HG02885 (cell line): ENCODE measurements around the gene CXCL14.

Source experiments
- ATAC-seq: cut with Tn5 transposase; IDR thresholded peaks from one replicate; pipeline ENCODE4 v1.9.1; 2021; ENCODE audit warnings: mild to moderate bottlenecking; ENCODE audit not compliant: unreplicated experiment, poor library complexity

CXCL14 gene

DNA sequence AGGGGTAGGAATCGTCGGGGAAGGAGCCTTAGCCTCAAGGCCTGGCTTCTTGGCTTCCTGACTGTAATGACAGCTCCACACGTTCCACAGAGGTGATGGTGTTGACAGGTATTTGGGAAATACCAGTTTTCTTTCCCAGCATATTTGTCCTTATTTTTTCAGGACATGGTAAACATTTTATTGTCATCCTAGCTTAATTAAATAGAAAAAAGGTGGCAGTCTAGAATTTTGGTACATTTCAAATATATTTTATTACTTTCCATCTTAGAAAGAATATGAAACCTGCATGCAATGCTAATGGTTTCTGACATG, 8.4 kb downstream of the CXCL14 start:
- no peak for ATAC-seq

DNA sequence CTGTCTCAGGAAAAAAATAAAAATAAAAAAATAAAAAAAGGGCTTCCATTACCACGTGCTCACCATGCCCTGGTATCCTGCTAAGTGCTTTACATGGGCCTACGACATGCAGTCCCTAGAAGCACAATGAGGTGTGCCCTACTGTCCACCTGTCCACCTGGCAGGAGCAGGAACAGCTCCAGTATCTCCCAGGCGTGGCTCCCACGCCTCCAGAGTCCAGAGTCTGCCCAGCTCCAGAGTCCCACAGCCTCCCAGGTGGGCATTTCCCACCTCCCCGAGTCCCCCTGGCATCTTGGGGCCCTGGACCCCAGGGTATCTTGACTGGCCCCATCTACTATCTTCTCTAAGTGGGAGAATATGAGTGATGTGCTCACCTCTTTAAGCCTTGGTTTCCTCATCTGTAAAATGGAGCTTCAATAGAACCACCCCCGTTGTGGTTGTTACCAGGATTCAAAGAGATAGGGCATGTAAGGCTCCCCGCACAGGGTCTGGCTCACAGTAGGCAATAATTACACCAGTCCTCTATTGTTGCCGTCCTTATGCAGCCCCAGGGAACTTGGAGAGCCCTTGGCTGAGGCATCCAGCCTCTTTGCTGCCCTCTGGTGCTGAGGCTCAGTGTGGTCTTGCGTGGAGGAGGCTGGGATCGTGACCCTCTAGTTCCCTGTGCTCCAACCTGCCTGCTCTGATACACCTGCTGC, 8.9 kb downstream of the CXCL14 start:
- no peak for ATAC-seq

DNA sequence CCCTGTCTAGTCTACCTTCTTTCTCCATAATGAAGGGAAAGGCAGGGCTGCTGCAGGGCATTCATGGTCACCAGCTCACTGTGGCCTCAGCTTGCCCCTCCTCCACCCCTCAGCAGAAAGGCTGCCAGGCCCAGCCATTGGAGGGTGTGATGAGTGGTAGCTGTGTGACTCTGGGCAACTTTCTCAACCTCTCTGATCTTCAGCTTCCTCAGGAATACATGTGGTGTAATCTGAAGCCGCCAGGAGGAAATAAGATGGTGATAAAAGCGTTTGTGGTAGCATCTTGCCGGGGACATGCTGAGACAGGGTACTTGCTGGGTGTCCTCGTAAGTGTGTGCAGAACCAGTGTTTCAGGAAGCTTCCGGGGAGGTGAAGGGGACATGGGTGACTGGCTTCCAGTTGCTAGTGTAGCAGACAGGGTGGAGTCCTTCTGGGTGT, 9.8 kb downstream of the CXCL14 start:
- ATAC-seq = no peak

DNA sequence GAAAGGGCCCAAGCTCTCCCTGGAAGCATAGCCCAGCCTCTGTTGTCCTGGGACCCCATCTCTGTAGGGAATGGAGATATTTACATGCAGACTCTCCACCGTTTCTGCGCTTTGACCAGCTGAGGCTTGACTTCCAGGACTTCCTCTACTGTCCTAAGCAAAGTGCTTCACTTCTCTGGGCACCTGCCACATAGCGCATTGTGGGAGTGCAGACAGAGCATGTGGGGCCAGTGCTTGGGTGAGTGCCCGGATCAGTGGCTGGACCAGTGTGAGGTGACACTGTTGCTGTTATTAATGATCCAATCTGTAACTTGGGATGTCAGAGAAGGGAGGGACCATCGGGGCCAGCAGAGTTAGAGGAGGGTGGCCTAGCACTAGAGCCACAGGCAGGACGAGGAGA, 10.5 kb downstream of the CXCL14 start:
- no peak for ATAC-seq

DNA sequence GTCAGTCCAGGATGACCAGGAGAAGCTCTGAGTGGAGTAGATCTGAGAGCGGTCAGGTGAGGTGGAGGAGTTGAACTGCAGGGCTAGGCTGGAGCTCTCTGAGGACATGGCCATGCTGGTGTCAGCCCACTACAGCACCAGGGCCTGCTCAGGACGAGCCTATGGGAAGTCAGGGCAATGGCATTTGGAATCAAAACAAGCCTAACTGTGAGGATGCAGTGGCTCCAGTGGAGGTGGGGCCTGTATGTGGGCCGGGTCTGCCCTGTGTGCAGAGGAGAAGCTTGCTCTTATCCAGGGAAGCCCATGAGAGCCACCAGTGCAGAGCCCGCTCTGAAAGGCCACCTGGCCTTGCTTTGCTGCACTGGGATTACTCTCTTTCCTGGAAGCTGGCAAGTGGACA, 11.1 kb downstream of the CXCL14 start:
- no peak for ATAC-seq

DNA sequence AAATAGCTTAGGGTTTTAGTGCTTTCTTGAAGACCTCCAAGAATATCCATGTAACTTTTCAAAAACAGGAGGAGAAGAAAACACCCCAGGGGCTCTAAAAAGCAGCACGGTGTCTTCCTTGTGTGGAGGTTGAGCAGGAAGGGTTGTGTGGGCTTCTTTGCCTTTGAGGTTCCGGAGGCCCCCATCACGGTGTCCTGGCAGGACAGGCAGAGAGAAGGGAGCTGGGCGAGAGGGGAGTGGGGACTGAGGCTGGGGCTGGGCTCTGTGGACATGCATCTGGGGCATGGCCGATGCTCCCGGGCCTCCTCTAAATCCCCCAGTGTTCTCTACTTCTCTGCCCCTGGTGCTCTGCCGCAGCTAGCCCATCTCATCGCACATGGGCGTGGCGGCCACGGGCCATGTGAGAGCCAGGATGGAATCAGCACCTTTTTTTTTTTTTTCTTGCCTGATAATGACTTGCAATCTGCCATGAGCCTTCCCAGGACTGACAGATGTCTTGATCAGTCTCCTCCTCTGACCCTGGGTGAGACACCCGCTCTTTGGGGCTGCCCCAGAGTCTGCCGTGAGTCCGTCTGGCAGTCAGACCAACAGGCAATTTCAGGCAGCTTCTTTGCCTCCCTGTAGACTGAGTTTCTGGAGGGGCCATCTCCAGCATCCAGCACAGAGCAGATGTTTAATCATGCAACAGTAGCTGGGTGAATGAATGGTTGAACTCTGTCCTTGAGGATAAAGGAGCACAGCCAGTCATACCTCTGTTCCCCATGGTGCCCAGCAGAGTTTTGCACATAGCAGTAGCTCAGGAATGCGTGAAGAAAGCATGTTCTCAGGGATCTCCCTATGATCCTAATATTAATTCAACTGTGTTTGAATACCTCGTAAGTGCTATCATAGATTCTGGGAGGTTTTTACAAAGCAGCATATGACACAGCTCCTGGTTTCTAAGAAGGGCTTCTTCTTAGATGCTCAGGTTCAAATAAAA, 12.1 kb downstream of the CXCL14 start:
- ATAC-seq = no peak

DNA sequence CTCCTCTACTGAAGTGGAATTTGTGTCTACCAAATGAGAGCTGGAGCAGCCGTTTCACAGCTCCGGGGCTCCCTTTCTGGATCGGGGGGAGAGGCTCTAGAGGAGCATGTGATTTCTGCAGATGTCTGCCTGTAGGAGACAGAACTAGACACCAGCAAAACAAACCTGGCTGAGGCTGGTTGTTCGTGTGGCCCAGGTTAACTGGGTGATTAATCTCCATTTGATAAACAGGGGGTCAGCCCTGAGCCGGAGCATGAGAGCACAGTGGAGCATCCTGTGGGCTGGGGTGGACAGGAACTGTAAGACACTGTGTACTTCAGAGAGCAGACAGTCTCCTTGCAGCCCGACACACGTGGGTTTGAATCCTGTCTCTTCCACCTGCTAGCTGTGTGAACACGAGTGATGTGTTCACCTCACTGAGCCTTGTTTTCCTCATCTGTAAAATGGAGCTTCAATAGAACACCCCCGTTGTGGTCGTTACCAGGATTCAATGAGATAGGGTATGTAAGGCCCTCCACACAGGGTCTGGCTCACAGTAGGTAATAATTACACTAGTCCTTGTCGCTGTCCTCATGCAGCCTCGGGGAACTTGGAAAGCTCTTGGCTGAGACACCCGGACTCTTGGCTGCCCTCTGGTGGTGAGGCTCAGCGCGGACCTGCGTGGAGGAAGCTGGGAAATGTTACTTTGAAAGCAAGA, 12.9 kb downstream of the CXCL14 start:
- peak; percentile 62 for ATAC-seq

DNA sequence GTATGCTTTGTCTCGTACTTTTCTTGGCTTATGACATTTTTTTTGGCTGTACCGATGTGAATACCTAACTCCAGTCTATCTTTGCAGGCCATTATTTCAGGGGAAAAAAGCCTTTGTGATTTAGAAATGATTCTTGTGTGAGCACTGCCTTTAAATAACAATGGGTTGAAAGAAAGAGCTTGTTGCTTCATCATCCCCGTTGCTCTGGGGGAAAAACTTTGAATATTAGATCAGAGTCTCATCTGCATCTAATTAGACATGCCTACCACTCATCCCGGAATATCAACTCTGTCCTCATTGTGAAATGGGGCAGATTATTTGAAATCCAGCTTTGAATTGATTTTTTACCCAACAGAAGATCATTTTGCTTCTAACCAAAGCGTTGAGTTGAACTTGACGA, 13.5 kb downstream of the CXCL14 start:
- no peak for ATAC-seq

DNA sequence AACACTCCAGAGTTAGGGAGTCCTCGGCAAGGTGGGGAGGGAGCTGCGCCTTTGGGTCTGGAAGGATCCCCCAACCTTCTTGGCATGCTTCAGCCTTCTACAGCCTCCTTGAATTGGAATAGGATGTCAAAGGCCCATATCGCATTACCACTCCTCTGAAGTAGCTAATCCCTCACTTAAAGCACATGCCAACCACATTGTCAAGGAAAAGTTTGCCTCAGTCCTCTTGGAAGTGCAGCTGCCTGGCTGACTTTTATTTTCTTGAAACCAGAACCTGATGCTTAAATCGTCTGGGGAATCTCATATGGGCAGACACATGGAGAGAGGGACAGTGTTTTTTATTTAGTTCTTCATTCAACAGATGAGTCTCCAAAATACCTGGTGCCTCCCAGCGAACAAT, 14.5 kb downstream of the CXCL14 start:
- no peak for ATAC-seq

DNA sequence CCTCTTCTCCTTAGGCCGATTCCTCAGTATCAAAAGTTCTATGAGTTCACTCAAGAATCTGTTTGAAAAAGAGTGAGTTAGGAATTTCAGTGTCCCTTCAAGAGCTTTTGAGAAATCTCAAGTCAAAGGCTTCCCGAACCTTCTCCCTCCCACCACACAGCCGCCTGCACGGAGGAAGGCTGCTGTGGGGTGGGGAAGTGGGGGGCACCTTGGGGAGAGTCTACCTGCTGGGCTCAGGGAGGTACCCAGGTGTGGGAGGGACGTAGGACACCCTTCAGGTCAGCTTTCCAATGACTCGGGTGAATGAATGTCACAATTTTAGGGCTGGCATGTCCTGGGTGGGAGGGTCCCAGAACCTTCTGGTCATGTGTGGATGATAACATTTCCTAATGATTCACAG, 17.5 kb downstream of the CXCL14 start:
- ATAC-seq = no peak

DNA sequence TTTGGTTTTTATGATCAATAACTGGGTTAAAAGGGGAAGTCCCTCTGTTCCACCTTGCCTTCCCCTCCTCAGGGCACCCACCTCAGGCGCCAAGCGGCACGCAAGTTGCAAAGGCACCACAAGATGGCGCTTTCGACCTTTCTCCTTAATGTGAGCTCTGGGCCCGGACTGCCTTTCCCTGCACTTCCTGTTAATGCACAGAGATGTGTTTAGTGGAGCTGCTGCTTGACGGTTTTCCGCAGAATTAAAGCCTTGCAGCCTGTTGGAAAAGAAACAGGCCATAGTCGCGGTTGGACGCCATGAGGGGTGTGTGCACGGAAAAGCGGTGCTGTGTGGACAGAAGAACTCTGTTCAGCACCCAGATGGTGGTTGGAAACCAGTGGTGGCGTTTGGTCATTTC, 17.9 kb downstream of the CXCL14 start:
- peak; percentile 95 for ATAC-seq

DNA sequence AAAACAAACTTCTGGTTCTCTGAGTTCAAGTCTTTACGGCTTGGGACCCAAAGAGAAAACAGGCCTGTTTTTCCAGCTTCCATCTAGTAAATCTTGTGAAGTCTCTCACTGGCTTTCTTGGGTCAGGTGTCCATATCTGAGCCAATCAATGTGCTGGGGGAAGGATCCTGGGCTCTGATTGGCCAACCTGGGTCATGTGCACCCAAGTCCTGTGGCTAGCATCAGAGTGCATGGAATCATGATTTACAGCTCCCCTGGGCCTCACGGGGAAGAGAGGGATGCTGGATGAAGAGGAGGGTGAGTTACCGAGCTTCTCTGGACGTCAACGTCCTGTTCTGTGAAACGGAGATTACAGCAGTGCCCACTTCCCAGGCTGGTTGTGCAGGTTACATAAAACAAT, 19.4 kb downstream of the CXCL14 start:
- no peak for ATAC-seq

DNA sequence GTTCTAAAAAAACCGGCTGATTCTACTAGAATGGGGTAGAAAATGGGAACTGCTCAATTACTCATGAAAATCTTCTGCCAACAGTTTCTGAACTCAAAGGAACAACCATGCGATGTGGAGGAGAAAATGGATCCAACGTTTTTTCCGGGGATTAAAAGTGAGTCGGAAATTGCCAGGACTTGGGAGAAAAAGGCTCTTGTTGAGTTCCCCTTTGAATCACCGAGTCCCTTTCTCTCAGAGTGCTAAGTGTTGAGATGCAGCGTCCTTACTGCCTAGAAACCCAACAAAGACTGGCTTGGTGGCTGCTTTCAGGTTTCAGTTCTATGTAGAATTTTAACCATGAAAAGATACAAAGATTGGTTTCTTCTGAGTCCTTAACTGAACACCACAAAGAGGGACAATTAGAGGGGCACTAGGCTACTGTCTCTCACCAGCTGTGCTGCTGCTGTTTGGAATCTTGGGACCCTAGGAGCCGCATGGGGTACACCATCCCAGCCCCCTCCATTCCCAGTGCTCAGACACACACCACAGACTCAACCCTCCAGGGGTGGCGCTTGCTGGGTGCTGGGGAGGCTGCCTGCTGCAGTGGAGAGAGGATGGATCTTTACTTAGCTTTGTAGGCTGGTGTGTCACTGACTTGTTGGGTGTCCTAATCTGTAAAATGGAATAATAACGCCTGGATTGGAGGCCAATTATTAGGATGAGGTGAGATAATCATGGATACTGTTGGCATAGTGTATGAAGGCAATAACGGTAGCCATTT, 21.5 kb downstream of the CXCL14 start:
- no peak for ATAC-seq

DNA sequence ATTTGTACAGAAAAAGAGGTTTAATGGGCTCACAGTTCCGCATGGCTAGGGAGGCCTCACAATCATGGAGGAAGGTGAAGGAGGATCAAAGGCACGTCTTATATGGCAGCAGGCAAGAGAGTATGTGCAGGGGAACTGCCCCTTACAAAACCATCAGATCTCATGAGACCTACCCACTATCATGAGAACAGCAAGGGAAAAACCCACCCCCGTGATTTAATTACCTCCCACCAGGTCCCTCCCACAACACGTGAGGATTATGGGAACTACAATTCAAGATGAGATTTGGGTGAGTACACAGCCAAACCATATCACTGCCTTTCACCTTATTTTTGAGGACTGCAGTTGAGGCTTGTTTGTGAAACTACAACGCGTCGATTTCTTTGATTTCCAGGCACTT, 22.2 kb downstream of the CXCL14 start:
- ATAC-seq = no peak

DNA sequence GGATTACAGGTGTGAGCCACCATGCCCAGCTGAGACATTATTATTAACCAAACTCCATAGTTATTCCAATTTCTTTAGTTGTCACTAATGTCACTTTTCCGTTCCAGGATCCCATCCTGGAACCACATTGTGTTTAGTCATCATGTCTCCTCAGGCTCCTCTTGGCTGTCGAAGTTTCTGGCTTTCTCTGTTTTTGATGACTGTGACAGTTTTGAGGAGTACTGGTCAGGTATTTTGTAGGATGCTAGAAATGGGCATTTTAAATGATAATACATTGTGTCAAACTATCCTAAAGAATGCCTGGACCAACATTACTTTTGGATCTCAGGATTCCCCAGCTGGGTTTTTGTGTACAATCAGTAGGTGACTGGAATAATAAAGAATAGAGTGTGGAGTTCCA, 23.3 kb downstream of the CXCL14 start:
- no peak for ATAC-seq

DNA sequence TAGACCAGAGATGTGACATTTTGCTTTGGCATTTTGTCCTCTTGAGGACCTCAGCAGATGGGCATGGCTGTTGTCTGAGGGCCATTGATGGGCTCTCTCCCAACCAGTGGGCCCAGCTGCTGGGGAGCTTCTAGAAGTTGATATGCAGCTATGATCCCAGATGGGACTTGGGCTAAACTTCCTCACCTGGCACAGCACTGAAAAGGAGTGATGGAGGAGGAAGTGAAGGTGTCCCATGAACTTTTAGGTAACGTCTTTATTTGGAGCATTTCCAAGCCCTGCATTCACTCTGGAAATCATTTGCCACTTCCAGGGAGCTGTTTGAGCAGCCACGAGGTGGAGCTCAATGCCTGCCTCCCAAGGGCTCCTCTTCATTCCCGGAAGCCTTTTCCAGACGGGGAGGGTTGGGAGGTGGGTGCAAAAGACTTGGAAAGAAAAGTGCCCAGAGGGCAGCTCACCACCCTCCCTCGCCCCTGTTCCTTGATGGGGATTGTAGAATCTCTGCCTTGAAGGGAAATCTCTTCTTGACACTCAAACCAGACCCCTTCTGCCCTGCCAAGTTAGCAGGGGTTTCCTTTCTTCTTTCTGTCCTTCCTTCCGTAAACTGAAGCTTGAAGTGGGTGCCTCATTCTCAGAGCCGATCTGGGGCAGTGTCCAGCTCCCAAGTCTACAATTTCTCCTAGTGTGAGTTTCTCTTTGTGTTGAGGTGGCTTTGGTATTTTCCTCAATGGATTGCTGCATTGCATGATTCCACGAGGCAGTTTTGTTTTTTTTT, 24.9 kb downstream of the CXCL14 start:
- ATAC-seq = no peak

DNA sequence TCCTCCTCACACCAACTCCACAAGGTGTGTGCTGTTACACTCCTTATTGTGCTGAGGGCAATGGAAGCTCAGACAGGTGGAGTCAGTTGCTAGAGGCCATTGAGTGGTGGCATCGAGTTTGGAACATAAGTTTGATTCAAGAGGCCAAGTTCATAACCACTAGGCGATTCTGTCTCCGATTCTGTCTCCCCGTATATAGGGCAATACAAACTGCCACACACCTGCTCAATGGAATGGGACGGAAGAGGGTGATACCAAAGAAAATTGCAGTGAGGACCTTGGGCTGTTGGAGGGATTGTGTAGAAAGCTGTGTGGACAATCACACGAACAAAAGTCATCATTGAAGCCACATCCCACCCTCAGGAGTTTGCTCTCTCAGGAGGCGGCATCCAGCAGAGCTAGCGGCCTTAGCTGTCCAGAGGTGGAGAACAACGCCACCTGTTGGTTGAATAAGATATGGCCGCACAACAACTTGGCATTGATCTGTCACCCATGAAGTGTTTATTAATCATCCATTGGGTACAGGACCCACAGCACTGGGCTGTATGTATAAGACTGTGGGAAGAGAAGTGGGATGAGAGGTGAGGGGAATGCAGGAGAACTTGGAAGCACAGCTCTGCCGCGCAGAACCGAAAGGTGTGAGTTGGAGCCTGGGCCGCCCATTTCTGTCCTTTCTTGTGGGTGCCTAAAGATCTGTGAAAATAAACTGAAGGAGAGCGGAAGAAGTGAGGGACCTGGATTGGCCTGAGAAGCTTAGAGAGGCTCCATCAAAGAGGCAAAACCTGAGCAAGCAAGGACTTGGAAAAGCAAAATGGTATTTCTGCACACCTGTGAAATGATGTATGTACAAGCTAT, 27.0 kb downstream of the CXCL14 start:
- ATAC-seq = peak; percentile 50

DNA sequence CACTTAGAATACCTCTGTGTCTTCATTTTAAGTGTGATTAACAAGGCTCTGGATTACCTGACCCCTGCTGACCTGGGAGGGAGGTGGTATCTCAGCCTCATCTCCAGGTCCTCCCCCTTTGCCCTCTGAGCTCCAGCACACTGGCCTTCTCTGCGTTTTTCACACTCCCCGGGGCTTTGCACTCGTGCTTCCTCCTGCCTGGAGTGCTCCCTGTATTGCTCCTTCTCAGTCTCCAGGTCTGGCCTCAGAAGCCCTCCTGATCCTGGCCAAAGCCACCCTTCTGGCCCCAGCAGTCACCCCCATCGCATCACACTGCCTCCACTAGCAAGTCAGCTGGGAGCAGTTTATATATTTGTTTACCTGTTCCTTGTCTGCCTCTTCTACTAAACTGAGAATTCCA, 29.4 kb downstream of the CXCL14 start:
- ATAC-seq = no peak
